Ascending aorta (tissue), 2 donors: ENCODE data around the gene NME4. TPM values are rescaled to one million over a fixed set of nuclear protein-coding genes. Genes with fewer than 3 reads are reported as not detected.
A peak's percentile ranks its signal among the peaks of the same experiment; 100 is the strongest.

Experiments
- DNase-seq, 2 donors: peaks; one replicate each; pipeline ENCODE4 v3.0.0-alpha.2; 2019; ENCODE audit warnings: low spot score in 2 of 2
- H3K27ac ChIP-seq, 2 donors: fragments of 200-600 bp; sonication (generic); one replicate each; pipeline ENCODE4 v1.5.1; 2016 to 2017; ENCODE audit warnings: mild to moderate bottlenecking in 1 of 2
- H3K27me3 ChIP-seq: fragments of 200-600 bp; sonication (generic); one replicate; pipeline ENCODE4 v1.5.1; 2017
- H3K36me3 ChIP-seq, 2 donors: fragments of 200-600 bp; sonication (generic); one replicate each; pipeline ENCODE4 v1.5.1; 2016
- H3K4me1 ChIP-seq, 2 donors: fragments of 200-600 bp; sonication (generic); one replicate each; pipeline ENCODE4 v1.5.1; 2016 to 2017; ENCODE audit warnings: mild to moderate bottlenecking in 1 of 2
- H3K4me3 ChIP-seq, 2 donors: fragments of 200-600 bp; sonication (generic); one replicate each; pipeline ENCODE4 v1.5.1; 2016 to 2017; ENCODE audit warnings: mild to moderate bottlenecking in 1 of 2
- H3K9me3 ChIP-seq, 2 donors: fragments of 200-600 bp; sonication (generic); one replicate each; pipeline ENCODE4 v1.5.1; 2016
- intact Hi-C: fragments of 100-400 bp; cut with DNase I; formaldehyde crosslinking; loops from one replicate; pipeline ENCODE4 v1.15.1; 2023
- total RNA-seq: library from RNA; depleted of rRNA; stranded (reverse); fragments of >200 nt; gene quantifications from one replicate; pipeline ENCODE4 v1.1.0, GENCODE V29; 2016
- TF ChIP-seq, protein P1 (sequence below), 3 experiments: fragments of 200-600 bp in 2 of 3; fragments of 450-650 bp in 1 of 3; sonication (generic) in 2 of 3; IDR thresholded peaks; one replicate each; pipeline ENCODE4 v1.5.1; 2016 to 2019; ENCODE audit warnings: antibody characterized with exemption in 3 of 3, mild to moderate bottlenecking in 1 of 3, moderate library complexity in 1 of 3

Gene NME4
- total RNA-seq, 1 donor from 2014 or later, result 66.0 TPM

DNA sequence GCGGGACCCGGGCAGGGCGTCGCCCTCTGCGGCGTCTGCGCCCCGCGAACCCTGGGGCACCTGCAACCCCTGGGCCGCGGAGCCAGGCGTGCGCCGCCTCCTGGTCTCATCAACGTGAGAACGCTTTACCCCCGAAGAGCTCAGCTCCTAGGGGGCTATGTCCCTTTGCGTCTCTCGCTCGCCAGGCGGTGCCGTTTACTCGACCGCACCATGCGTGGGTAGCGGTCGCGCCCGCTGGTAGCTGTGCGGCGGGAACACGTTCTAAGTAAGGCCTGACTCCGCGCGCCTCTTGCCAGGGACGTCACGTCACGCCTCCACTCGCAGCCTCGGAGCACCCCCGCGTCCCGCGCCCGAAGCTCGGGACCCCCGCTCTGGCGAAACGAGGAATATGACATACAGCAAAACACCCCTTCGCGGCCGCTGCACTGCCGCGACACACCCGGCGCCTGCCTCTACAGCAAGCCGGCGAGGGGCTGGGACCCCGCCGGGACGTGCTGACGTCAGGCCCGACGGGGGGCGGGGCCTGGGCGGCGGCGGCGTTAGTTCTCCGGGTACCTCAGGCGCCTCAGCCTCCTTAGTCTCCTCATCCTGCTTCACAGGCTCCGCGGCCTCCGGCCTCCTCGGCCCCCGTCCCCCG, 28.2 kb downstream of the NME4 start, which contains the start of gene RAB11FIP3:
Gene RAB11FIP3 (plus strand): TSS at position 568 of the 637 bp plus-strand sequence. CDS start 358 bp downstream, outside the sequence.
- no peaks in the 10 kb centered on the region for H3K36me3 ChIP-seq
- H3K27ac ChIP-seq, result peak within 1 kb of the TSS; percentile 95 to 97
- H3K4me3 ChIP-seq, result peak within 1 kb of the TSS; percentile 76 to 81
- TF ChIP-seq, protein P1, sequence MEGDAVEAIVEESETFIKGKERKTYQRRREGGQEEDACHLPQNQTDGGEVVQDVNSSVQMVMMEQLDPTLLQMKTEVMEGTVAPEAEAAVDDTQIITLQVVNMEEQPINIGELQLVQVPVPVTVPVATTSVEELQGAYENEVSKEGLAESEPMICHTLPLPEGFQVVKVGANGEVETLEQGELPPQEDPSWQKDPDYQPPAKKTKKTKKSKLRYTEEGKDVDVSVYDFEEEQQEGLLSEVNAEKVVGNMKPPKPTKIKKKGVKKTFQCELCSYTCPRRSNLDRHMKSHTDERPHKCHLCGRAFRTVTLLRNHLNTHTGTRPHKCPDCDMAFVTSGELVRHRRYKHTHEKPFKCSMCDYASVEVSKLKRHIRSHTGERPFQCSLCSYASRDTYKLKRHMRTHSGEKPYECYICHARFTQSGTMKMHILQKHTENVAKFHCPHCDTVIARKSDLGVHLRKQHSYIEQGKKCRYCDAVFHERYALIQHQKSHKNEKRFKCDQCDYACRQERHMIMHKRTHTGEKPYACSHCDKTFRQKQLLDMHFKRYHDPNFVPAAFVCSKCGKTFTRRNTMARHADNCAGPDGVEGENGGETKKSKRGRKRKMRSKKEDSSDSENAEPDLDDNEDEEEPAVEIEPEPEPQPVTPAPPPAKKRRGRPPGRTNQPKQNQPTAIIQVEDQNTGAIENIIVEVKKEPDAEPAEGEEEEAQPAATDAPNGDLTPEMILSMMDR (IDR thresholded peaks at IDR 0.05), result peak in 2 of 3 experiments; percentile 5 to 32
- H3K4me1 ChIP-seq, result peaks cover 0 to 20% of the 10 kb centered on the region in 2 donors
- intact Hi-C loops, result loop anchor here (1.0 kb wide), 2 partner anchors 24 to 73 kb away; partner anchors contain the start of genes AXIN1 and DECR2
- no peaks in the 10 kb centered on the region for H3K9me3 ChIP-seq
- H3K27me3 ChIP-seq, result no peaks in the 10 kb centered on the region
- peak; percentile 43 to 88 for DNase-seq

GRCh38 chr16:425740-426114, 28.7 kb downstream of the NME4 start:
- peak overlapping the region; percentile 95 to 97 for H3K27ac ChIP-seq
- intact Hi-C loops, result loop anchor here (1.0 kb wide), 2 partner anchors 24 to 73 kb away; partner anchors contain the start of genes AXIN1 and DECR2
- H3K27me3 ChIP-seq, result no peaks in the 10 kb centered on the region

GRCh38 chr16:426115-426905, 29.3 kb downstream of the NME4 start:
- H3K27ac ChIP-seq, result peak overlapping the region in 1 of 2 donors; percentile 95
- H3K4me3 ChIP-seq, result peak overlapping the region; percentile 76 to 81
- no peaks in the 10 kb centered on the region for H3K36me3 ChIP-seq
- TF ChIP-seq, protein P1 (IDR thresholded peaks at IDR 0.05), result no peak
- DNase-seq, result no peak
- peaks cover 0 to 20% of the 10 kb centered on the region in 2 donors for H3K4me1 ChIP-seq
- H3K9me3 ChIP-seq, result no peaks in the 10 kb centered on the region
- intact Hi-C loops, result no loop called here
- no peaks in the 10 kb centered on the region for H3K27me3 ChIP-seq

More at GRCh38 chr16:425740-426114, 28.7 kb downstream of the NME4 start:
- H3K9me3 ChIP-seq, result no peaks in the 10 kb centered on the region
- H3K4me1 ChIP-seq, result peaks cover 0 to 20% of the 10 kb centered on the region in 2 donors
- H3K36me3 ChIP-seq, result no peaks in the 10 kb centered on the region
- DNase-seq, result peak in 1 of 2 donors; percentile 69
- peak overlapping the region; percentile 76 to 81 for H3K4me3 ChIP-seq
- TF ChIP-seq, protein P1 (IDR thresholded peaks at IDR 0.05), result no peak

DNA sequence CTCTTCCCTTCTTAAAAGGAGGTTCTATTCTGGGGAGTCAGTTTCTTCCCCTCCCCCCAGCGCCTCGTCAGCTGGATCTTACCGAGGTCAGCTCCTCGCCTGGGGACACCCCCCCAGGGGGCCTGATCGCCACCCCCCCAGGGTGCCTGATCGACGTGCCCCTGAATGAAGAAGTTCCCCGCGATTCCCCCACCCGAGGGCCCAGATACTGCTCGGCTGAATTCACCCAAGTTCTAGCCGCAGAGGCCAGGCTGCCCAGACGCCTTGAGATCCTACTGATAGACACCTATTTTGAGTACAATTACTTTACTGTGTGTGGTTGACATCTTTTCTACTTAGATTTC, 29.9 kb downstream of the NME4 start:
- TF ChIP-seq, protein P1 (IDR thresholded peaks at IDR 0.05), result no peak
- intact Hi-C loops, result no loop called here
- Histone ChIP-seq H3K27me3 (no peaks in the 10 kb centered on the region), H3K4me1 (peaks cover 0 to 20% of the 10 kb centered on the region in 2 donors), H3K36me3 (no peaks in the 10 kb centered on the region), H3K27ac (no peak overlapping the region), H3K9me3 (no peaks in the 10 kb centered on the region), H3K4me3 (peak overlapping the region; percentile 76 to 81)
- no peak for DNase-seq

DNA sequence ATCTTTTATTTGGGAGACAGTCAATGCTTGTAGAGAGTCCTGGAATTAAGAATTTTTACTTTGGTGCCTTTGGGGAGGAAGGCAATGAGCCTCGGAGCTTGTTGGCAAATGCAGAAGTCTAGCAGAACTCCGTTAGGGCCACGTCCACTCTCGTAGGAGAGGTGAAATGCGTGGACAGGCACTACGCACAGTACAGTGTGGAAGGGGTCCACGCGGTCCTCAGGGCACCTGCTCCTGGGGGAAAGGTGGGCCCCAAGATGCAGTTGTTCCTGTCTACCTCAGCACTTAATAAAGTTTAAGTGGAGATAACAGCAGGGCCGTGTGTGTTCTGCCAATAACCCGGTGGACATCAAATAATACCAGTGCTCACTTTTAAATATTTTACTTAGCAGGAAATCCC, 30.3 kb downstream of the NME4 start:
- H3K27ac ChIP-seq, result no peak overlapping the region
- peak overlapping the region; percentile 76 to 81 for H3K4me3 ChIP-seq
- TF ChIP-seq, protein P1 (IDR thresholded peaks at IDR 0.05), result no peak
- intact Hi-C loops, result no loop called here
- H3K27me3 ChIP-seq, result no peaks in the 10 kb centered on the region
- DNase-seq, result no peak
- H3K36me3 ChIP-seq, result no peaks in the 10 kb centered on the region
- no peaks in the 10 kb centered on the region for H3K9me3 ChIP-seq
- H3K4me1 ChIP-seq, result peaks cover 0 to 20% of the 10 kb centered on the region in 2 donors
